Measurements from ENCODE around the gene CFB. TPM values are rescaled to one million over a fixed set of nuclear protein-coding genes. Genes with fewer than 3 reads are reported as not detected.
"Not testable (repeated sequence)": the region's sequence is repeated elsewhere in the genome, so short reads cannot be mapped to it uniquely, and the experiment has no call there.

CFB gene
- total RNA-seq, 2 donors from 2014 or later, result 65.5 to 126 TPM

- H3K4me3 ChIP-seq, result no peak overlapping the region
- H3K9me3 ChIP-seq, result no peaks in the 10 kb centered on the region
- no peak for TF ChIP-seq CTCF (IDR thresholded peaks at IDR 0.05)
- no peak overlapping the region for H3K27ac ChIP-seq
- H3K36me3 ChIP-seq, result no peaks in the 10 kb centered on the region
- H3K27me3 ChIP-seq, result no peaks in the 10 kb centered on the region
- DNase-seq (ENCODE audit: low spot score), result no peak
- H3K4me1 ChIP-seq, result no peaks in the 10 kb centered on the region
Measured at GRCh38 chr6:31930962-31931361, 14.9 kb upstream of the CFB start.

GRCh38 chr6:31932137-31932536 is 13.8 kb upstream of the CFB start:
- not testable (repeated sequence) for H3K36me3 ChIP-seq; H3K4me1 ChIP-seq; H3K27me3 ChIP-seq; H3K4me3 ChIP-seq; DNase-seq (ENCODE audit: low spot score); H3K9me3 ChIP-seq; H3K27ac ChIP-seq

DNA sequence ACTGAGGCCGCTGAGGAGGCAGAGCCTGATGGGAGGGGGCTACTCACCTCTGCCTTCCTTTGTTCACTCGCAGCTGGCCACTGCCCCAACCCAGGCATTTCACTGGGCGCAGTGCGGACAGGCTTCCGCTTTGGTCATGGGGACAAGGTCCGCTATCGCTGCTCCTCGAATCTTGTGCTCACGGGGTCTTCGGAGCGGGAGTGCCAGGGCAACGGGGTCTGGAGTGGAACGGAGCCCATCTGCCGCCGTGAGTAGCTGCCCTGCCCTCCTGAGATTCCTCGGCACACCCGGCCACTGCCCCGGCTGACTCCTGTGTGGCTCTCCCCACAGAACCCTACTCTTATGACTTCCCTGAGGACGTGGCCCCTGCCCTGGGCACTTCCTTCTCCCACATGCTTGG is 12.4 kb upstream of the CFB start:
- no peak overlapping the region for H3K4me3 ChIP-seq
- no peaks in the 10 kb centered on the region for H3K4me1 ChIP-seq
- TF ChIP-seq CTCF (IDR thresholded peaks at IDR 0.05), result no peak
- H3K27me3 ChIP-seq, result no peaks in the 10 kb centered on the region
- no peaks in the 10 kb centered on the region for H3K9me3 ChIP-seq
- no peaks in the 10 kb centered on the region for H3K36me3 ChIP-seq
- no peak for DNase-seq (ENCODE audit: low spot score)
- H3K27ac ChIP-seq, result no peak overlapping the region

- Histone ChIP-seq H3K4me1 (no peaks in the 10 kb centered on the region), H3K27me3 (no peaks in the 10 kb centered on the region), H3K36me3 (no peaks in the 10 kb centered on the region), H3K4me3 (no peak overlapping the region), H3K27ac (no peak overlapping the region), H3K9me3 (no peaks in the 10 kb centered on the region)
- DNase-seq (ENCODE audit: low spot score), result no peak
- no peak for TF ChIP-seq CTCF (IDR thresholded peaks at IDR 0.05)
Measured at GRCh38 chr6:31935021-31935420, 10.9 kb upstream of the CFB start.

DNA sequence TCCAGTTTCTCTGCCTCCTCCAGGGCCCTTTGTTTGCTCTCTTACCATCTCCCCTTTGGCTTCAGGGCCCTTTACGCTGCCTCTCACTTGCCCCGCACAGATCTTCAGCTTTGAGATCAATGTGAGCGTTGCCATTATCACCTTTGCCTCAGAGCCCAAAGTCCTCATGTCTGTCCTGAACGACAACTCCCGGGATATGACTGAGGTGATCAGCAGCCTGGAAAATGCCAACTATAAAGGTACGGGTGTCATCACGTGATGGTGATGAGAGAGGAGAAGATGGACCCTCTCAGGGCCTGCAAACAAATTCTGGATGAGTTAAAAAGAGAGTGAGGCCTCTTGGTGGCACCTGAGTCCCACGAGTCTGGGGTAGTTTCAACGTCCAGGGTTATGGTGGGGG is 10.1 kb upstream of the CFB start:
- Histone ChIP-seq H3K27ac (no peak overlapping the region), H3K27me3 (no peaks in the 10 kb centered on the region), H3K4me1 (no peaks in the 10 kb centered on the region), H3K36me3 (no peaks in the 10 kb centered on the region), H3K9me3 (no peaks in the 10 kb centered on the region), H3K4me3 (no peak overlapping the region)
- no peak for TF ChIP-seq CTCF (IDR thresholded peaks at IDR 0.05)
- DNase-seq (ENCODE audit: low spot score), result no peak

DNA sequence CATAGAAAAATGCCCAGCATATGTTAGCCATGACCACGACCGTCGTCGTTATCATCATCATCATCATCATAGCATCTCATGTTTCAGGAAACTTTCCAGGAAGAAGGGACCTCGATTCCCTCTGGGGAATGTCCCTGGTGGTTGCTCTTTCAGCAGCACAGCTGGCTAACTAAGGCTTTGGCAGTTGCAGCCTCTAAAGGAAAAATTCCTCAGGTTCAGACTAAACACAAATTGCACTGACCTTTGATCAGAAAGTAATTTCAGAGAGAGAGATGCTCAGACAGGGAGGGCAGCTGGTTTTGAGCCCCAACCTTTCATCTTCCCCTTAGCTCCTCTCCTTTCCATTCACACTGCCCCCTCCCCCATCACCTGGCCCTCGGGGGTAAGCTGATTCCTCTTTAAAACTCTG is 5.6 kb upstream of the CFB start:
- no peaks in the 10 kb centered on the region for H3K36me3 ChIP-seq
- H3K4me3 ChIP-seq, result no peak overlapping the region
- H3K4me1 ChIP-seq, result peaks cover 0 to 7% of the 10 kb centered on the region in 2 donors
- no peaks in the 10 kb centered on the region for H3K27me3 ChIP-seq
- DNase-seq (ENCODE audit: low spot score), result no peak
- no peak for TF ChIP-seq CTCF (IDR thresholded peaks at IDR 0.05)
- H3K27ac ChIP-seq, result no peak overlapping the region
- no peaks in the 10 kb centered on the region for H3K9me3 ChIP-seq
